ENCODE data around the gene SMIM12.

The SMIM12 gene

DNA sequence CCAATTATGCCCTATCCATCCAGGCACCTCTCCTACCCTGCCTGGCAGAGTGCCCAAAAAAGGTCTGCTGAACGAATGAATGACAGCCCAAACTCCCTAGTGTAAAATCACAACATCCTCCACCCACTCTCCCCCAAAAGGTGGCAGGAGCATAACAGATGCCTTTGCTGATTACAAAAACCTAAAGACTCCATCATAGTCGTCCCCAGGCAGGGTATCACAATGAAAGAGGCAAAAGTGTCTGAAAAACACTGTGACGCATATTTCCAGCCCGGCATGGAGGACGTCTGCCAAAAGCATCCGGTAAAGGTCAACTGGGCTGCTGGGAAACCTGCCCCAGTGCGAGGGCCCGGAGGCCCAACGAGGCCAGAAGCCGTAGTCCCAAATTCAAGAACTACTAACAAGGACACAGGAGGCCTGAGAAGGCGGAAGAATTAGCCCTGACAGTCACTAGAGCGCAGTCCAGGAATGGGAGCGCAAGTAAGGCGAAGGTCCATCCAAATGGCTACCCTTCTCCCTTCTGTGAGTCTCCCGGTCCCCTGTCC lies 576 bp downstream of the SMIM12 start:
- peaks cover 6% of the 10 kb centered on the region for H3K36me3 ChIP-seq (replicated peaks; ENCODE audit: low read depth, low read length)
- H3K27me3 ChIP-seq (ENCODE audit: low read depth, low read length) = no peaks in the 10 kb centered on the region
- H3K4me1 ChIP-seq (ENCODE audit: low read length) = peaks cover 15% of the 10 kb centered on the region
- H3K4me2 ChIP-seq (ENCODE audit: low read length) = peak overlapping the region; percentile 99
- H3K4me3 ChIP-seq (ENCODE audit: low read length) = peak overlapping the region; percentile 100
- TF ChIP-seq EZH2phosphoT487 (IDR thresholded peaks at IDR 0.05; ENCODE audit: low read depth) = no peak
- TF ChIP-seq, protein P1, sequence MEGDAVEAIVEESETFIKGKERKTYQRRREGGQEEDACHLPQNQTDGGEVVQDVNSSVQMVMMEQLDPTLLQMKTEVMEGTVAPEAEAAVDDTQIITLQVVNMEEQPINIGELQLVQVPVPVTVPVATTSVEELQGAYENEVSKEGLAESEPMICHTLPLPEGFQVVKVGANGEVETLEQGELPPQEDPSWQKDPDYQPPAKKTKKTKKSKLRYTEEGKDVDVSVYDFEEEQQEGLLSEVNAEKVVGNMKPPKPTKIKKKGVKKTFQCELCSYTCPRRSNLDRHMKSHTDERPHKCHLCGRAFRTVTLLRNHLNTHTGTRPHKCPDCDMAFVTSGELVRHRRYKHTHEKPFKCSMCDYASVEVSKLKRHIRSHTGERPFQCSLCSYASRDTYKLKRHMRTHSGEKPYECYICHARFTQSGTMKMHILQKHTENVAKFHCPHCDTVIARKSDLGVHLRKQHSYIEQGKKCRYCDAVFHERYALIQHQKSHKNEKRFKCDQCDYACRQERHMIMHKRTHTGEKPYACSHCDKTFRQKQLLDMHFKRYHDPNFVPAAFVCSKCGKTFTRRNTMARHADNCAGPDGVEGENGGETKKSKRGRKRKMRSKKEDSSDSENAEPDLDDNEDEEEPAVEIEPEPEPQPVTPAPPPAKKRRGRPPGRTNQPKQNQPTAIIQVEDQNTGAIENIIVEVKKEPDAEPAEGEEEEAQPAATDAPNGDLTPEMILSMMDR (IDR thresholded peaks at IDR 0.05; ENCODE audit: low read depth, low read length) = no peak
- no peak overlapping the region for H2AFZ ChIP-seq (ENCODE audit: low read depth, low read length)
- no peaks in the 10 kb centered on the region; the same call in 1 of the 2 replicates for H4K20me1 ChIP-seq (ENCODE audit: insufficient read depth, low read length)
- no peak overlapping the region; the same call in 1 of the 2 replicates for H3K27ac ChIP-seq (ENCODE audit: low read length)
- H3K79me2 ChIP-seq (ENCODE audit: low read length) = peaks cover 38% of the 10 kb centered on the region
- H3K9ac ChIP-seq (ENCODE audit: low read length) = peak overlapping the region; percentile 80
- no peaks in the 10 kb centered on the region for H3K9me3 ChIP-seq (ENCODE audit: insufficient read depth, low read length)

DNA sequence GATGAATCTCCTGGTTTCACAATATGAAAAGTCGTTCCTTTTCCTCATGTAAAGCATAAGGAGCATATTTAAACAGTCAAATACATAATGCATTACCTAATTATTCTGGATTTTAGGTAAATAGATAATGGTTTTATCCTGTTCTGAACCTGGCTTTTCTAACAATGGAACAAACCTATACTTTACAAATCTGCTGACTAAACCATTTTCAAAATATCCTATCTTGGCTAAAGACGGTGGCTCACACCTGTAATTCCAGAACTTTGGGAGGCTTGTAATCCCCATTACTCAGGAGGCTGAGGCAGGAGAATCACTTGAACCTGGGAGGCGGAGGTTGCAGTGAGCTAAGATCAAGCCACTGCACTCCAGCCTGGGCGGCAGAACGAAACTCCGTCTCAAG lies 2.9 kb downstream of the SMIM12 start:
- Histone ChIP-seq H3K9me3 (ENCODE audit: insufficient read depth, low read length) (no peaks in the 10 kb centered on the region), H3K27ac (ENCODE audit: low read length) (no peak overlapping the region), H3K36me3 (replicated peaks; ENCODE audit: low read depth, low read length) (peaks cover 10% of the 10 kb centered on the region), H3K9ac (ENCODE audit: low read length) (no peak overlapping the region), H3K79me2 (ENCODE audit: low read length) (peaks cover 44% of the 10 kb centered on the region), H3K4me1 (ENCODE audit: low read length) (peaks cover 15% of the 10 kb centered on the region), H2AFZ (ENCODE audit: low read depth, low read length) (no peak overlapping the region), H3K4me2 (ENCODE audit: low read length) (no peak overlapping the region), H4K20me1 (ENCODE audit: insufficient read depth, low read length) (no peaks in the 10 kb centered on the region; the same call in 1 of the 2 replicates), H3K27me3 (ENCODE audit: low read depth, low read length) (no peaks in the 10 kb centered on the region), H3K4me3 (ENCODE audit: low read length) (no peak overlapping the region)
- TF ChIP-seq, protein P1 (IDR thresholded peaks at IDR 0.05; ENCODE audit: low read depth, low read length) = no peak
- TF ChIP-seq EZH2phosphoT487 (IDR thresholded peaks at IDR 0.05; ENCODE audit: low read depth) = no peak

DNA sequence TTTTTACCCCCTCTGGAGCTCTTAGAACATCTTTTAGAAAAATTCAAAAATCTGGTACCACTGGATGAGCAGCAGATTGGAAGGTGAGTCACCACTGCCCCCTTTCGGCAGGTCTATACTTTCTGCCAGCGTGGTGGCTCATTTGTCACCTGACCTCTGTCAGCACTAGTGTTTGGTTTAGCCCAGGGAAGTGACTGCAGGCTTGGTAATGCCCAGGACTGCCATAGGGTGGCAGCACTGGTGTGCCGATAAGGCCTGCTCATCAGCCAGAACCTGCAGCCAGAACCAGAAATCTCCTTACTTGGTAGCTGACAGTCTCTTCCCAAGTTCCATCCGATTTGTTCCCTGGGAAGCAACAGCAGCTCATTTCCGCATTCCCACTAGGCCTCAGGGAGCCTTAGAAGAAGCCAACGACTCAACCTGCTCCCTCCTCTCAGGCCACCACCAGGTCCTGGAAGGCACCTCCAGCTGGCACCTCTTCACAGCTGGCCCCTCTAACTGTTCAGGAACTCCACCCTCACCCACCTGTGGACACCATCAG lies 6.8 kb downstream of the SMIM12 start:
- Histone ChIP-seq H3K27ac (ENCODE audit: low read length) (0 out of 2 replicates have a peak overlapping the region, but pooled peaks have one; percentile 12), H3K27me3 (ENCODE audit: low read depth, low read length) (no peaks in the 10 kb centered on the region), H3K9ac (ENCODE audit: low read length) (no peak overlapping the region), H3K36me3 (replicated peaks; ENCODE audit: low read depth, low read length) (peaks cover 10% of the 10 kb centered on the region), H4K20me1 (ENCODE audit: insufficient read depth, low read length) (no peaks in the 10 kb centered on the region), H3K4me1 (ENCODE audit: low read length) (no peaks in the 10 kb centered on the region), H2AFZ (ENCODE audit: low read depth, low read length) (no peak overlapping the region), H3K4me2 (ENCODE audit: low read length) (no peak overlapping the region), H3K9me3 (ENCODE audit: insufficient read depth, low read length) (no peaks in the 10 kb centered on the region), H3K79me2 (ENCODE audit: low read length) (peaks cover 28% of the 10 kb centered on the region), H3K4me3 (ENCODE audit: low read length) (no peak overlapping the region)
- TF ChIP-seq EZH2phosphoT487 (IDR thresholded peaks at IDR 0.05; ENCODE audit: low read depth) = no peak
- TF ChIP-seq, protein P1 (IDR thresholded peaks at IDR 0.05; ENCODE audit: low read depth, low read length) = peak; percentile 86

DNA sequence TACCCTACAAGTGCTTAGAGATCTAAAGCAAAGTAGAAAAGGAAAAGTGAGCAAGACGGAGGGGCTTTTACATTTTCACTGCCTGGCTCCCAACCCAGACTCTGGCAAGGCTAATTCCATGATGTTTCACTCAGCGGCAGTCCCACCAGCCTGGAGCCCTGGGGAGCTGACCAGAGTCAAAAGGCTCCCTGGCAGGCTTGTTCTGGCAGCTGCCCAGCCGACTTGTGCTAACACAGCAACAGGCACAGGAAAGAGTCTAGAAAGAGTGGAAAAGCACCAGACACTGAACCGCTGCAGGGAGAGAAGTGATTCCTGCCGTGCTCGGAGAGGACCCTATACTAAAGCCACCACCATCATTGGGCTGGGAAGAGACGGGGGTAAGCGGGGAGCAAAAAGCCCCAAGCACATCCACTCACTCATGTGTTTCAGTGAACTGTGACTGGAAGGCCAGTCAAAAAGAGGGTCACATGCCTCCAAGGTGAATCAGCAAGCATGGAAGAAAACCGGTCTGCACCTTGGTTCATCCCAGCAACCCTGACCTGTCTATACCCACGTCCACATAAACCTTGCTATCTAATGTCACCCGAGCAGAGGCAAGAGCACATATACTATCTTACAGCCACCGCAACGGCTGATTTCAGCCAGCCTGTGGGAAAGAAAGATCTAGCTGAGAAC lies 8.0 kb downstream of the SMIM12 start:
- Histone ChIP-seq H3K9ac (ENCODE audit: low read length) (no peak overlapping the region), H3K36me3 (replicated peaks; ENCODE audit: low read depth, low read length) (peaks cover 10% of the 10 kb centered on the region), H3K4me2 (ENCODE audit: low read length) (no peak overlapping the region), H3K27me3 (ENCODE audit: low read depth, low read length) (no peaks in the 10 kb centered on the region), H2AFZ (ENCODE audit: low read depth, low read length) (no peak overlapping the region), H3K4me3 (ENCODE audit: low read length) (no peak overlapping the region), H4K20me1 (ENCODE audit: insufficient read depth, low read length) (no peaks in the 10 kb centered on the region), H3K79me2 (ENCODE audit: low read length) (peaks cover 18% of the 10 kb centered on the region), H3K9me3 (ENCODE audit: insufficient read depth, low read length) (no peaks in the 10 kb centered on the region), H3K27ac (ENCODE audit: low read length) (no peak overlapping the region), H3K4me1 (ENCODE audit: low read length) (no peaks in the 10 kb centered on the region)
- TF ChIP-seq, protein P1 (IDR thresholded peaks at IDR 0.05; ENCODE audit: low read depth, low read length) = no peak
- no peak for TF ChIP-seq EZH2phosphoT487 (IDR thresholded peaks at IDR 0.05; ENCODE audit: low read depth)

Measured in OCI-LY3 (cell line).